GM18867 (cell line): ENCODE results near the gene OPCML.

Experiments
- ATAC-seq: cut with Tn5 transposase; IDR thresholded peaks from one replicate; pipeline ENCODE4 v1.9.1; 2021; ENCODE audit warnings: mild to moderate bottlenecking, moderate library complexity; ENCODE audit not compliant: unreplicated experiment

Gene OPCML

DNA sequence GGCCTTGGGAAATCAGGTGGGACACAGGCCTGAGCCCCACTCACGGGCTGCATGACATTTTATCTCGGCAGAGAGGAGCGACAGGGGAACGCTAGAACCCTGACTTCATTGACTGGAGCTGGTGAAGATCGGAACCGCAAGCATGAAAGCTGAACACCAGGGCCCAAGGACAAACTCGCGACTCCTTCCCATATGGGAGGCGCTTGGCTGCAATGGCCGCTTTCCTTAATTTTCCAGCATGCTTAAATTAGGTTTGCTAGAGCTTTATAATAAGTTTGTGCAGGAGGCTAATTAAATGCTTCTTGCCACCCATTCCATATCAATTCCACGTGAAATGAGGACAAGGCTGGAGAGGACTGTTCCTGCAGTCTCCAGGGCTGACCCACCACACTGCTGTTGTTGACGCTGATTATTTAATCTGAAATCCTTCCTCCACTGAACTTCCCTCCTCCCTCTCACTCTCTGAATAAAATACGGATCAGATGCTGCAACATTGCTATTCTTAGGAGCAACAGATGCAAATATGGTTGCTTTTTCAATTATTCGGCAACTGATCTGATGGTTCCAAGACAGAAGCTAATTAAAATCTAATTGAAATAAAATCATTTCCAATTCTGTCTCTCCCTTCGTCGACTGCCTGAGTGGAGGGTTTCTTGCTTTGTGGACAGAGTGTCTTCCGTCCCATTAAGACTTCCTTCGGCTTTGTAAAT, 692.9 kb downstream of the OPCML start:
- no peak for ATAC-seq

DNA sequence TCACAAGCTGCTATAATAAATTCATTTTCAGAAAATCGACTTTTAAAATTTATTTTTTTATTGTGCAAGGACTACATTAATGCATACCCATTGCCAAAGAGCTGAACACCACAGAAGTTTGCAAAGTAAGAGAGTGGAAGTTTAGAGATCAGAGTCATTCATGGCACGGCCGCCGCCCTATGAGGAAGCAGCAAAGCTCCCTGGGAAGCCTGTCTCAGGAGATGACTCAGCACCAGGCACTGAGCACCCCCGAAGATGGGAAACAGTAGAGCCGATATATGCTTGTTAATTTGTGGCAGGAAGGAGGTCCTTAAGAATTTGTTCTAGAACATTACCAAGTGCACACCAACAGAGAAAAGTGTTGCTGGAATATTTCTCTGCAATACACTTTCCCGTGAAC, 693.7 kb downstream of the OPCML start:
- ATAC-seq = no peak

DNA sequence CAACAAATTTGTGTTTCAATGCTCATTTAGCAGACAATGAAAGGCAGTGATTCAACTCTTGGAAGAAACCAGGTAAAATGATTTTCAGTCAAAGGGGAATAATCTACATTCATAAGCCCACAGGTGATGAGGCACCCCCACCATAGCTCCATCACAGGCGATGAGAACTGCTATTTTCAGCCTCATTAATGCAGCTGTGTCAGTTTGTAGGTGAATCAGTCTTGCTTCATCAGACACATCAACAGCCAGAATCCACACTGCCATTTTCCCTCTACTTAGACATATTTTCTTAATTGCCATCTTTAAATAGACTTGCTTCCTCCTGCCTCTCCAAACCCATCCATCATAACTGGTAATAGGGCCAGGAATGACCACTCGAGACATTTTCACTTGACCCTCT, 701.0 kb downstream of the OPCML start:
- no peak for ATAC-seq

- no peak for ATAC-seq
These were observed 707.7 kb downstream of the OPCML start for GRCh38 chr11:132824642-132825041.

DNA sequence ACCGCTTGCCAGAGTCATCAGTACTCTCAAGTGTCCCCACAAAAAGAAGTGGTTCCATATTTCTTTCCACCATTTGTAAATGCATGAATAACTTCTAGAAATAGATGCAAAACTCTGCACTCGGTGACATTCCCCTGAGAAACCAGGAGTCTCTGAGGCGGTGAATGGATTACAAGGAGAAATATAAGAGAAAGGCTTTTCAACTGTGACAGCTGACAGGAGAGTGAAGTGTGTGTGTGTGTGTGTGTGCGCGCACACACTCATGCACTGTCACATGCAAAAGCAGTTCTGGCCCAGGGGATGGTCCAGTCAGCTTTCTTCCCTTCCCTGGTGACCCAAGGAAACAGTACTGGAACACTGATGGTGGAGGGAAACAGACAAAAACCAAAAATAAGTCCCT, 710.0 kb downstream of the OPCML start:
- ATAC-seq = no peak

DNA sequence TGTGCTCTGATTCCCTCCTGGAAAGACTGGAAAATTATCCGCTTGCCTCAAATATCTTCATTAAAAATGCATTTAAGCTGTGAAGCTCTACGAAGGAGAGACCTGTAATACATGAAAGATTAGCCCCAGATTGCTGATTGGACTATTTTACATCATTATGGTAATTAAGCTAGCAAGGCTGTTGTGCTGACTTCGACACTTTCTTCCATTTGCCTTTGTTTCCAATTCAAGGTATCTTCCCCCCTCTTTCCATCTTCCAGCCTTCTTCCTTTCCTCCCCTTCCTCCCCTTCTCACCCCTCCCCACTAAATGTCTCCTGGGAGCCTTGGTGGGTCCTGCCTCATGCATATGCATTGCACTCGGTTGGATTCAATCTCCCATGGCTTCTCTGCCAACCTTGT, 710.8 kb downstream of the OPCML start:
- no peak for ATAC-seq

DNA sequence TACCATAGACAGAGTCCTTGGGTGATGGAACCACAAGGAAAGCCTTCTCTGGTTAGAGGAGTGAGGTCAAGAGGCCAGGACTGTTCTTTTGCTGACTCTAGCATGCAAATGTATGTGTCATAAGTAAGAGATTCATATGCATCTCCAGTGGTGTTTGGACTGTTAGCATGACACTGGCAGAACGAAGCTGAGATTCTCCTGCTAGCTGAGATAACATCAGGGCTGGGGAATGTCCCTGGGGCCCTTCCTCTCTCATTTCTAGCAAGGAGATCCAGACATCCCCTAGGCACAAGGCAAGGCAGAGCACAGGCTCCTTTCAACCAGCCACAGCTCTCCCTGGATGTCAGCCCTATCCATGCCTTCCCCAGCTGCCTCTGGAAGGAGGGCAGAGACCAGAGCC, 711.3 kb downstream of the OPCML start:
- ATAC-seq = no peak

GRCh38 chr11:132818951-132819350, 713.4 kb downstream of the OPCML start:
- ATAC-seq = no peak

- ATAC-seq = no peak
These were observed 714.9 kb downstream of the OPCML start for GRCh38 chr11:132817387-132817786.

DNA sequence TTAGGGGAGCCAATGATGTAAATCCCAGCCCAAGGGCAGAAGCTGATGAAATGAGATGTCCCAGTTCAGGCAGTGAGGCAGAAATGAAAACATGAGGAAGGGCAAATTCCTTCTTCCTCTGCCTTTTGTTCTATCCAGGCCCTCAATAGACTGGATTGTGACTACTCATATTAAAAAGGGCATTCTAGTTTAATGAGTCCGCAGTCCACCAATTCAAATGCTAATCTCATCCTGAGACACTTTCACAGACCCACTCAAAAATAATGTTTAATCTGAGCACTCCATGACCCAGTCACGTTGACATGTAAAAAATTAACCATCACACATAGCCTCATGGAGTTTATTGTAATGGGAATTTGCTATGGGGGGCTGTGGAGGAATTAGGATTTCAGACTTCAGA, 717.9 kb downstream of the OPCML start:
- no peak for ATAC-seq

DNA sequence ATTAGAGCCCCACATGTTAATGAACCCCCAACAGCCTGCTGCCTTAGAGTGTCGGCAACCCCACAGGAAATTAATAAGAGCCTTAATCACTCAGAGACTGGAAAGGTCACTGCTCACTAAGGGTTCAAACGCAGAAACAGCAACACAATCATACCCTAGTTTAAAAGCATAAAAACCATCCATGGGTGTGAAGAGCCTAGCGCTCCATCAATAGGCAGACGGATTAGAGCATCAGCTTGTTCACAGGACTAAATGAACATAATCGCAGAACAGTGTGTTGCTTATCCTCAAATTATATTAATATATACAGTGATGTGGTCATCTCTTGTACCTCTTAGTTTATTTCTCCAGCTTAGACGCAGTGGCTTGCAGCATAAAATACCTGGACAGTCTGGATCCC, 720.7 kb downstream of the OPCML start:
- no peak for ATAC-seq

DNA sequence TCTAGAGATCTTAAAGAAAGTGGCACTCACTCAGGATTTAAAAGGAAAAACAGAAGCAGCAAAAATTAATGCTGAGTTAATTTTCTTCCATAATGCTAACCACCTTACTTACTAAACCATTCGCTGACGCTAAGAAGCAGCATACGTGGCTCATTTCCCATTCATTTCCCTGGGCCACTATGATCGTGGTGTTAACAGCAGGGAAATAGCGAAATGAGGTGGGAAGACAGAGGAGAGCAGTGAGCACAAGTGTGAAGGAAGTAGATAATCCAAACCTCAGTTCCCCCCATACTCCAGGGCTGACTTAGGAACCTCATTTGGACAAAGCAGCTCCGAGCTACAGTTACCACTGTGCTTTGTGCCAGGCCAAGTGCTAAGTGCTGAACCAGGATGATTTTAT, 723.2 kb downstream of the OPCML start:
- ATAC-seq = no peak

DNA sequence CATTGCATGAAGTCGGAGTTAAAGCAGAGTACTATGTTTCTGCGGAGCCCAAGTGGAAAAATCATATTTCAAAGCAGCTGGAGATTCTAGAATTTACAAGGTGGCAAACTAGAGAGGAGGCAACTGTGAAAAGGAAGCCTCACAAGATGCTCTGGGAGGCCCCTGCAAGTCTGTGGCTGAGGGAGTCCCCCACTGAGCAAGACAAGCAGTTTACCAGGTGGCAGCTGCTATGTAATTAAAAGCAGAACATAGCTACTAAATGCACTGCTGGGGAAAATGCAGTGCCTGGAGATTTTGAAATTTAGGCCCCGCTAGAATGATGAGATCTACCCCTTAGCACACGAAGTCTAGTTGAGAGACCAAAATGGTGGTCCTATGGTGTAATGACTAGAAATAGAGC, 728.0 kb downstream of the OPCML start:
- no peak for ATAC-seq

- ATAC-seq = no peak
These were observed 728.9 kb downstream of the OPCML start for GRCh38 chr11:132803436-132803835.

- ATAC-seq = no peak
These were observed 729.4 kb downstream of the OPCML start for GRCh38 chr11:132802947-132803346.

- ATAC-seq = no peak
These were observed 738.5 kb downstream of the OPCML start for GRCh38 chr11:132793831-132794230.

DNA sequence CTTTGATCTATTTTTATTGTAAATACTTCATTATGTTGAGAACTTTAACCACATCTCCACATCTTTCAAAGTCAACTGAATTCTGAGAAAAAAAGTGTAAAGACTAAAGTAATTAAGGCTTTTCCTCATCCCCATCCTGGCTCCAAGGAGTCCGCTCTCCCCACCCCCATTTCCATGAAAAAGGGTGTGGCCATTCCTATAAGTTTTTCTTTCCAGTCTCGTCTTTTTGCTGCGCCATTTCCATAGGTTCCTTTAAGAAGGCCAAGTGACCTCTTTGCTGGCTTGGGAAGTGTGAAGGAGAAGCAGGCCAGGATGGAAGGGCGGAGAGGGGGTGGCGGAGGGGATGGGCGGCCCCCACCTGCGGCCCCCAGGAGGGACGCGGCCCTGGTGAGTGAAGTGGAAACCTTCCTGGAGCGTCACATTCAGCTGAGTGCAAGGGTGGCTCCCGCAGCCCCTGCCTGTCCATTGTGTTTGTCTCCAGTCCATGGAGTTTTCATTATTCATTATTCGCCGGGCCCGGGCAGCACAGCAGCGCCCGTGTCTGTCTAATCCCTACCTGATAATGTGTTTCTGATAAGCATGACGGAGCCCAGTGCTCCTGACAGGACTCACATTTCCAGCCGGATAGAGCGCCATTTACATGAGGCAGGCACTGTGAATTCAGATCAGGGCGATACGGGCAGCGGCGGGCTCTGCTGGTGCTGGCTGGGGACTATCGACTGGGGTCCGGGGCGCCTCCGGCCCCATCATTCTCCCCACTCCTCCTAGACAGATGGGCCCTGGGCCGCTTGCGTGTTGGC, 739.8 kb downstream of the OPCML start:
- ATAC-seq = no peak

DNA sequence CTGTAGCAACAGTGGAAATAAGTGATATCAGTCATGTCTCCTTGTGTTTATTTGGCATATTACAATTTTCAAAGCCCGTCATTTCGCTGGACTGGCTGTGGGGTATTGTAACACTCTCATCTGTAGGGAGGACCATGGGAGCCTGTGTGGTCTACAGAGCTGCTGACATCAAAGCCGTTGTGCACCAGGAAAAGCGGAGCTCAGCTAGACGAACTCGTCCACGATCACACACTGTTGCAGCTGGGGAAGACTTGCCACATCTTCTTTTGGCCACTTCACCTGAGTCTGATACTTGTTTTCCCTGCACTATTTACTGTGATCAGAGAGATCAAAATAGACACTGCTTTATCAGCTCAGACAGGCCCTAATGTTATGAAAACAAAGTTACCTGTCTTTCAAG, 741.3 kb downstream of the OPCML start:
- no peak for ATAC-seq

DNA sequence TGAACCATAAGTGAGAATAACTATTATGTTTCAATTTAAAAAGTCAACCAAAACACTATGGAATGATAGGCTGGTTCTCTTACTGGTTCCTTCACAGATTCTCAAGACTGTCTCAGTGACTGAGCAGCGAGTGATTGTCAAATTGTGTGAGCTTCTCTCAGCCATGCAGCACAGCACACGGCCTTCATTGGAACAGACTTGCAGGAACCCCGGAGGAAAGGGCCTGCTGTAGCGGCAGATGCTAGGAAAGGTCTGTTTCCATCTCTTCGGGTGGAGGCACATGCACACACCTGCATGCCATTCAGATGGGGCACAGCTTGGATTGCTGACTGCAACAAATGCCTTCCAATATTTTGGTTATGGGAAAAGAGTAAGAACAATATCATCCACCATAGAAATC, 741.8 kb downstream of the OPCML start:
- no peak for ATAC-seq

DNA sequence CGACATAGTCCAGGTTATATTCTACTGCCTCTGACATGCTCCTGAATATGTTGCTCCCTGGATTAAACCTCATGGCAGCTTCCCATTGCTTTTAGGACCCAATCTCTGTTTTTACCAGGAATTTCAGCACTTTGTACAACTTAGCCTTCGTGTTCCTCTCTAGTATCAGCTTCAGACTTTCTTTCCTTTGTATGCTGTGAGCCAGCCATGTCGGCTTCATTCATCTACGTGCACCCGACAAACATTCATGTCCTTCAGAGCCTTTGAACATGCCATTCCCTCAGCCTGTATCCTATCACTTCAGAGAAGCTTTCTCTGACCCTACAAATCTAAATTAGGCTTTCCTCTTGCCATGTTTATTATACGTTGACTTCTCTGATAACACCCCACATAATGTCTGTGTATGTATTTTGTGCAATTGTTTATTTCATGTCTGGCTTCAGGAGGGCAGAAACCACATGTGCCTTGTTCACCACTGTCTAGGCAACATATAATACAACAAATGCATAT, 743.4 kb downstream of the OPCML start:
- ATAC-seq = no peak

- ATAC-seq = no peak
These were observed 746.4 kb downstream of the OPCML start for GRCh38 chr11:132785878-132786277.

DNA sequence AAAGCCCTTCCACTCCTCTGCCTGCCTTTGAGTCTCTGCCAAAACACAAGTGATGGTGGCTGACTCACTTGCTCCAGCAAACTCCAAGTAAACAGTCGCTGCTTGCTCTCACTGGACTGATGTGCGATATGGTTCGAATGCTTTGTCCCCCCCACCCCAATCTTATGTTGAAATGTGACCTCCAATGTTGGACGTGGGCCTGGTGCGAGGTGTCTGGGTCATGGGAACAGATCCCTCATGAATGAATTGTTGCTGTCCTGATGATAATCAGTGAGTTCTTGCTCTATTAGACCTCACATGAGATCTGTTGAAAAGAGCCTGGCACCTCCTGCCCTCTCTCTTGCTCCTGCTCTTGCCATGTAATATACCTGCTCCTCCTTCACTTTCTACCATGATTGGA, 747.9 kb downstream of the OPCML start:
- no peak for ATAC-seq
